Urothelium cell line (cell line): Measurements from ENCODE around the gene NRG3.
"Not testable (repeated sequence)": the region's sequence is repeated elsewhere in the genome, so short reads cannot be mapped to it uniquely, and the experiment has no call there.

Experiments used
- DNase-seq: peaks from one replicate; pipeline ENCODE4 v3.0.0; 2011; ENCODE audit warnings: low spot score, mixed read lengths
- FAIRE-seq: peaks from 2 replicates; lab custom pipeline; 2011; peaks lifted over from hg19 to GRCh38; lab: Jason Lieb, UNC

The NRG3 gene

GRCh38 chr10:81953420-81953819 lies 78.4 kb downstream of the NRG3 start:
- DNase-seq = no peak

DNA sequence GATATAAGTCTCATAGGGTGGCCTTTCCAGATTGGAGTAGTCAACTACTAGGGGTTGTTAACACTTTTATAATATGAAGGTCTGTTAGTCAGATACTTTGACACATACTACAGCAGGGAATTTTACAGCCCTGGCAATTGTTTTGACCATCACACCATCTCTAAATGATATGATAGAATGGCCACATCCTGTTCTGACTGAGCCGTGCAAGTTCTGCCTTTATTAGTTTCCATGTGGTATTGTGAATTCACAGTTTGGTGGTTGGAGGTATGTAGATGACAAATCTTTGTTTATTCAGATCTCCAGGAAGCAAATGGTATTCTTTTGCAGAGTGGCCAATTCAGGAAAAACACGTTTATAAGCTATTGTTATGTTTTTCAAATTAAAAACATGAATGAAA lies 83.0 kb downstream of the NRG3 start:
- FAIRE-seq = no peak
- no peak for DNase-seq

More at GRCh38 chr10:81953420-81953819, 78.4 kb downstream of the NRG3 start:
- FAIRE-seq = no peak

DNA sequence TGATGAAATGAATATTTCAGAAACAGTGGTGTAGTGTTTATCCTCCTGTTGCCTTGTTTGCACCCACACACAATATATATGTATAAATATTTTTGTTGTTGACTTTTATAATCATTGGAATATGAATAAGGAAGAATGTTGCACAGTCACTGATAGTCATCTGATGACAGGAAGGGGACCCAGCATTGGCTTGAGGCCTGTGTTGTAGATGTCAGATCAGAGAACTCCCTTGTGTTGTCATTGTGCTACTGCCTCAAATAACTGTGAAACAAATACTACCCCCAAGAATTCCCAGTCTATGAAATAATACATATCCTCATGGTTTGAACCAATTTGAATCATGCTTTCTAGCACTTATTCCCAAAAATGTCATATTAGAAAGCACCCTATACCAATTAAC lies 84.0 kb downstream of the NRG3 start:
- no peak for FAIRE-seq
- no peak for DNase-seq

GRCh38 chr10:81961451-81962184 lies 86.6 kb downstream of the NRG3 start:
- FAIRE-seq = no peak
- no peak for DNase-seq

DNA sequence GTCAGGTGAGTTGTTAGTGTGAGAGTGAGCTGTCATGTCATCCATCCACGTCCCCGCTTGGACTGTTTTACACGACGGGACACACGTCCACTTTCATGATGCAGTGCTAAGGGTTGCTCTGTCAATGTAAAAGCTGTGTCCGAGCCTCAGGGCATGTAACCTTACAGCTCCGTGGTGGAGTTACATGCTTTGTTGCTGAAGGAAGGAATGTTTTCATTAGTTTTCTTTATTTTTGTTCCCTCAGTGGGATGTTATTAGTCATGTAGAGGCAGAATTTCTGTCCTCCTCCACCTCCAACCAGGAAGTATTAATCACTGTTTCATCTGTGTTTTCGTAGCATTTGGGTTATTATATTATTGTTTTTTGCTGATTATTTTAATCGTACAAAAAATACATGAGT lies 88.6 kb downstream of the NRG3 start:
- DNase-seq (no peak), FAIRE-seq (no peak)

GRCh38 chr10:81967716-81968115 lies 92.7 kb downstream of the NRG3 start:
- DNase-seq = no peak
- no peak for FAIRE-seq

DNA sequence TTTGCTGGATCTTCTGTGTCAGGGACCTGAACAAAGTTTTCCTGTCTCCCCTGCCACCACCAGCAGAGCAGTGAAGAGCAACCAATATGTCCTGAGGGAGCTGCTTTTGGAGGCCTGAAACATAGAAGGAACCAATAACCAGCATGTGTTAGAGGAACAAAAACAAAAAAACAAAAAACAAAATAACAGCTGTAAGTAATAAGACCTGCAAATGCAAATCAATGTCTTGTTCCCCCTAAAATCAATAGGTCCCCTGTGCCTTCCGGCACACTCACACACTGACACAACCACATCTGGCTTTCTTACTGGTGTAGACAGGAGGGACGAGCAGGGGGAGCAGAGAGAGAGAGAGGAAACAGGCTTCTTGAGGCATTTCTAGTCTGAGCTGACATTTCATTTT lies 94.1 kb downstream of the NRG3 start:
- no peak for FAIRE-seq
- DNase-seq = no peak

GRCh38 chr10:81978238-81978637 lies 103.2 kb downstream of the NRG3 start:
- peak; percentile 21 for DNase-seq
- no peak for FAIRE-seq

- DNase-seq (no peak), FAIRE-seq (no peak)
Measured at GRCh38 chr10:81981724-81982123, 106.7 kb downstream of the NRG3 start.

GRCh38 chr10:81984428-81984827 lies 109.4 kb downstream of the NRG3 start:
- no peak for DNase-seq
- FAIRE-seq = no peak

DNA sequence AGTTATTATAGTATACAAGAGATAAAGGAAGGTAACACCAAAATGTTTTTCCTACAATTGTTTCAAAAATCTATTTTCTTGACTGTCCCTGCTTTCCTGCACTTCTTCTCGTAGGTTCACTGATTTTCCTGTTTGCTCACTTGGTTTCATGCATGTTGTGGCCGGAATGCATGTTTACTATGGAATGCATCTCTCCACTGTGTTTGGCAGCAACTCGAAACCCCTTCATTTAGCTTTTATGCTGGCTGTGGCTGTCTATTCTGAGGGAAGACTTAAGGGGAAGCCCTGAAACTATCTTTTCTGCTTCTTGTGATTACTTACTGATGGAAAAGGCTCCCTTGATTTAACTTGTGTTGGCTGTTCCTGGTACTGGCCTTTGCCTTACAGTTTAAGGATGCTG lies 120.3 kb downstream of the NRG3 start:
- FAIRE-seq (no peak), DNase-seq (no peak)

DNA sequence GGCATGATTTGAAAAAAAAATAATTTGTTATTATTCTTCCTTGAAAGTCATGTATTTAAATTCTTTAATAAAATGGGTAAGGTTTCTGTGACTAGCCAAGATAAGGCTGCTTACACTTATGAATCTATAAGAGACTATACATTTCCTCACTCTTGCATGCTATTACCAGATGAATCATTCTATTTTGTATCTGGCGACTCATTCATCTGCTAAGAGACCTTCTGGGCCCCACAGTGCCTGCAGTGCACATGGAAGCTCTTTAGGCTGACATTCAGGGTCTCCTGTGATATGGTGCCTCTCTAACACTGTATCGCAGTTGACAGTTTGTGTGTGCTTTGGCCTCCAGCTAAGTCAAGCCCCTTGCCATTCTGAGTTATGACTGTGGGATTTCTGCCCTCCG lies 121.9 kb downstream of the NRG3 start:
- FAIRE-seq (no peak), DNase-seq (no peak)

DNA sequence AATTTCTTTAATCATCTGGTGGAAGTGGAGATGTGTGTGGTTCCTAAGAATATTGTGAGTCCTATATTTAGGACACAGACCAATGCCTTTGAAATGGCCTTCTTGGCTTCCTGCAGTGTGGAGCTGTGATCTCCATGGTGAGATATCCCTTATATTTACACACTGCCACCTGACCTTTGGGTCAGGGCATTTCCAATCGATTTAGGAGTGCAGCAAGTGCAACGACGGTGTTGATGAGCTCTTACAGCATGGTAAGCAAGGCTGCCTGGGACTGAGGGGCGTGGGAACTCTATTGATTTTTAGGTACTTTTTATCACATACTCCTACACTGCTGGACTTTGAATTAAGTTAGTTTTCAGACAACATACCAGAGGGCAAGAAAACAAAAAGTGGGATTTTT lies 146.0 kb downstream of the NRG3 start:
- FAIRE-seq = peak; percentile 5

GRCh38 chr10:82027711-82028110 lies 152.7 kb downstream of the NRG3 start:
- FAIRE-seq = no peak
- DNase-seq = no peak

More for the DNA sequence above, 146.0 kb downstream of the NRG3 start:
- no peak for DNase-seq

GRCh38 chr10:82037076-82037475 lies 162.1 kb downstream of the NRG3 start:
- FAIRE-seq = no peak
- peak; percentile 7 for DNase-seq

DNA sequence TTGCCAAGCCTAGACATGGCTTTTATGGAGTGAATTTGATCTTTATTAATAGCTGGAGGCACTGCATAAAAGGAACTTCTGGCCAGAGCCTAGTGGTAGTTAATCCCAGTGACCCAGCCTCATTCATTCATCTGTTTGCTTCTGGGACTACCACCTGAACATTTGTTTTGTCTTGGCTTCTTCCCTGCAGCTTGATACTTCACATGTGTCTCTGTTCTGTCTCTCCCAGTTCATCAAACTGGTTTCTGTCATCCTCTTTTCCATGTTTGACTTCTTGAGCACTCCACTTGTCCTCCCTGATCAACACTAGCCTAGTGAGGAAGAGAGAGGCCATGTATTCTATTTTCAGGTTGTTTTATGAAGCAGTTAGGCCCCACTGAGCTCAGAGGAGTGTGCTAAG lies 163.6 kb downstream of the NRG3 start:
- FAIRE-seq = no peak

DNA sequence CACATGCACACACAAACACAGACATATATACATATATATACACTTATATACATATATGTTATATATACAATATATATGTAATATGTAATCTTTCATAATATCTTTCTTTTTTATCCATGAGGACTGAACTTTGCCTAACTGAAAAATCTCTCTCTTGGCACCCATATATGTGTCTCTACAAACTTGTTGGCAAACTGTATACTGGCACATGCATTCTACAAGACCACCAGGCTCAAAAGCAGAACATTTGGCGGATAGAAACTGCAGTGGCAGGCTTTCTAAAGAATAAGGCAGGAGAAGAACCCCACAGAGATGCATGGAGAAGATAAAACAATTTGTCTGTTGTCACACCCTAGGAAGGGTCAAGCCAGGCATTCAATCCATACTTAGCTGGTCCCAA lies 165.3 kb downstream of the NRG3 start:
- no peak for DNase-seq
- FAIRE-seq = no peak

More for the DNA sequence above, 163.6 kb downstream of the NRG3 start:
- DNase-seq = no peak

GRCh38 chr10:82041018-82041417 lies 166.0 kb downstream of the NRG3 start:
- FAIRE-seq (no peak), DNase-seq (no peak)

DNA sequence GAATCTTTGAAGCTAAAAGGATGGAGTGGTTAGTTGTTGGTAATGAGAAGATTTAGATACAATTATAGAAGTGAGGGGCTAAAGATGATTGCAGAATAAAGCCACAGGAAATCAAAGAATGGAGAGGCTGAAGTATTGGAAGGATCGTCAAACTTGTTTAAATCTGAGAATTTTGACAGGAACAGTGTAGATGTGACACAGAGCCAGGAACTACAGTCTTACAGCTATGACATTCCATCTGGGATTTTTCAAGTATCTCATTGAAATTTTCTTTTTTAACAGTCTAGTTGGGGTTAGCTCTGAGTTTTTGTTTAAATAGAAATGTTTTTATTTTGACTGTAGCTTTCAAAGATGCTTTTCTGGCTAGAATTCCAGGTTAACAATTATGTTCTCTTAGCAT lies 181.4 kb downstream of the NRG3 start:
- no peak for FAIRE-seq

DNA sequence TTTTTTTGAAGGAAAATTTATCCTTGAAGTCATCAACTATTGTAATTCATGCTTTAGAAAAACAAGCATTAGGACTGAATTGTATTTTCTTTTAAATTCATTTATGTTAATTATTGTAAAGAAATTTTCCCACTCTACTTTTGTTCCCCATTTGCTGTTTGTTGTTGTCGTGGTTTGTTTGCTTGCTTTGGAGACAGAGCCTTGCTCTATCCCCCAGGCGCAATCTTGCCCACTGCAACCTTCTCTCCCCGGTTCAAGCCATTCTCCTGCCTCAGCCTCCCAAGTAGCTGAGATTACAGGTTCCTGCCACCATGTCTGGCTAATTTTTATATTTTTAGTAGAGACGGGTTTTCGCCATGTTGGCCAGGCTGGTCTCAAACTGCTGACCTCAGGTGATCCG lies 192.2 kb downstream of the NRG3 start:
- DNase-seq, FAIRE-seq: not testable (repeated sequence)

More for the DNA sequence above, 181.4 kb downstream of the NRG3 start:
- DNase-seq = no peak

GRCh38 chr10:82068501-82068900 lies 193.5 kb downstream of the NRG3 start:
- FAIRE-seq (no peak), DNase-seq (peak; percentile 6)

DNA sequence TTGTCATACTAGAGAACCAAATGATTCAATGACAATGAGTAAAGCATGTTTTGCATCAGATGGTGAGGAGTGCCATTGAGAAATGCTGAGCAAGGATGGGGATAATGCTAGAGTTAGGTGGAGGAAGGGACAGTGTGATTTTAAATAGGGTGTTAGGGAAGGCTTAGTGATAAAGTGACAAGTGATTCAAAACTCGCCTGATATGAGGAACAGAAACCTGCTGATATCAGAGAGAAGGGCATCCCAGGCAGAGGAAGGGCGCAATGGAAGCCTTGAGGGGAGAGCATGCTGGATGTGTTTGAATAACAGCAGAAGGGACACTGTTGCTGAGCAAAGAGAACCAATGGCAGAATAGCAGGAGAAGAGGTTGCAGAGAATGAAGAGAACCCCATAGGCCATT lies 196.2 kb downstream of the NRG3 start:
- no peak for FAIRE-seq
- no peak for DNase-seq

DNA sequence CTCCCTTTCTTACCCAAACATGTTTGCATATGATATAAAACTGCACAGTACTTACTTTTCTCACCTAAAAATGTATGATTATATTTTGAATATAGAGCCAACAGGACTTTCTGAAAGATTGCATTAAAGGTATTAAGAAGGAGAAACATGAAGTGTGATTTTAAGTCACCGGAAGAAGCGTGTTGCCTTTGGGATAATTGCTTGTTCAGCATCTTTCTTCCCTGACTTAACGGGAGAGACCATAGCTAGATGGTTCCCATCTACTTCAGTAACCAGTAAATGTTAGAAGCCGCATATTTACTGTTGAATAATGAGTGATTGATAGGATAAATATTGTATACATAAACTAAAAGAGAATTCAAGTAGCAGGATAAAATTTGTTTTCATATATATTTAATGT lies 197.1 kb downstream of the NRG3 start:
- FAIRE-seq = no peak
- DNase-seq = no peak
